Smooth muscle cell (in vitro differentiated cells): ENCODE results near the gene HELZ. TPM values are rescaled to one million over a fixed set of nuclear protein-coding genes. Genes with fewer than 3 reads are reported as not detected.

ENCODE experiments used
- DNase-seq: peaks from one replicate; lab custom pipeline; 2025; ENCODE audit not compliant: unreplicated experiment; lab: John Stamatoyannopoulos, UW
- H2AFZ ChIP-seq: fragments of 200-600 bp; sonication (generic); 2 replicates; pipeline ENCODE4 v1.6.0; 2016; ENCODE audit warnings: antibody characterized with exemption, low read depth, mild to moderate bottlenecking
- H3F3A ChIP-seq: fragments of 200-600 bp; sonication (generic); 2 replicates; pipeline ENCODE4 v1.6.0; 2017; ENCODE audit warnings: antibody characterized with exemption, low read depth
- H3K27ac ChIP-seq: fragments of 200-600 bp; sonication (generic); 2 replicates; pipeline ENCODE4 v1.5.1; 2016; ENCODE audit warnings: low read depth, mild to moderate bottlenecking
- H3K27me3 ChIP-seq: fragments of 200-600 bp; sonication (generic); 2 replicates; pipeline ENCODE4 v1.6.1; 2016; ENCODE audit warnings: low read depth, mild to moderate bottlenecking
- H3K36me3 ChIP-seq: fragments of 200-600 bp; sonication (generic); 2 replicates; pipeline ENCODE4 v1.5.1; 2016; ENCODE audit warnings: low read depth
- H3K4me1 ChIP-seq: fragments of 200-600 bp; sonication (generic); 2 replicates; pipeline ENCODE4 v1.5.1; 2016; ENCODE audit warnings: low read depth
- H3K4me2 ChIP-seq: fragments of 200-600 bp; sonication (generic); 2 replicates; pipeline ENCODE4 v1.6.0; 2016; ENCODE audit warnings: mild to moderate bottlenecking
- H3K4me3 ChIP-seq: fragments of 200-600 bp; sonication (generic); 2 replicates; pipeline ENCODE4 v1.5.1; 2016; ENCODE audit warnings: mild to moderate bottlenecking
- H3K79me2 ChIP-seq: fragments of 200-600 bp; sonication (generic); 2 replicates; pipeline ENCODE4 v1.6.0; 2016; ENCODE audit warnings: low read depth, mild to moderate bottlenecking
- H3K9ac ChIP-seq: fragments of 200-600 bp; sonication (generic); 2 replicates; pipeline ENCODE4 v1.6.0; 2016; ENCODE audit warnings: low read depth
- H3K9me3 ChIP-seq: fragments of 200-600 bp; sonication (generic); replicated peaks from 2 replicates; pipeline ENCODE4 v1.5.1; 2016; ENCODE audit warnings: low read depth
- H4K20me1 ChIP-seq: fragments of 200-600 bp; sonication (generic); 2 replicates; pipeline ENCODE4 v1.6.0; 2016; ENCODE audit warnings: low read depth
- CTCF ChIP-seq: fragments of 200-600 bp; sonication (generic); IDR thresholded peaks from 2 replicates; pipeline ENCODE4 v1.5.1; 2017; ENCODE audit warnings: borderline replicate concordance, mild to moderate bottlenecking, antibody characterized with exemption; ENCODE audit not compliant: insufficient read depth, poor library complexity, severe bottlenecking
- WGBS: methylation state at CpG from one replicate; pipeline ENCODE4 v1.1.7; 2016; ENCODE audit warnings: low lambda C conversion rate; 5-methylcytosine and 5-hydroxymethylcytosine counted together
- polyA plus RNA-seq: library from polyadenylated mRNA; unstranded; fragments of >200 nt; fragmentation: Nextera tagmentation; extraction: Ambion mirVana; gene quantifications from 2 replicates; pipeline ENCODE4 v1.2.1, GENCODE V29; 2016
- total RNA-seq: library from RNA; depleted of rRNA; stranded (reverse); fragments of >200 nt; gene quantifications from 2 replicates; pipeline ENCODE4 v1.2.3, GENCODE V29; 2014

The HELZ gene
- total and polyA plus RNA-seq, 2 experiments from 2014 or later = 18.8 to 34.4 TPM

DNA sequence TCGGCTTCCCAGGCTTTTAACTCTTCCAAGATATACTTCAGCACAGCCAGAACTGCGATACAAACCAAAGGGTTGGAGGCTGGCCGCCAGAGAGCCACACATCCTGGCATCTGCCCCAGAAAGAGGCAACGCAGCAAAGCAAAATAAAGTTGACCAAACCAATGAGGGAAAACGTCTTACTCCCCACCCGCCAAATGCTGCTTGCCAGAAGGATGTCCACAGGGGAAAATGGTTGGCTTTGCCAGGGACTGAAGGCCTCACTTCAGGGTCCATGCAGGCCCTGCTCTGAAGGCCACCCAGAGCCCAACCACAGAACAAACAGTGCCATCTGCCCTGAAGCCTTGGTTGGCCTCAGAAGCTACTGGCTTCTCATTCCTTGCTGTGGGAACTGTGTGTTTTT is 185.6 kb downstream of the HELZ start:
- no peak overlapping the region for H3K4me3 ChIP-seq
- no peak overlapping the region for H3K9ac ChIP-seq
- no peak for DNase-seq
- no peaks in the 10 kb centered on the region for H4K20me1 ChIP-seq
- no peak for TF ChIP-seq CTCF
- no peaks in the 10 kb centered on the region for H3F3A ChIP-seq
- H3K4me2 ChIP-seq = no peak overlapping the region
- no peak overlapping the region for H3K27ac ChIP-seq
- 93% methylated on average over 6 of the region's 6 CpGs for WGBS
- H3K4me1 ChIP-seq = no peaks in the 10 kb centered on the region
- H3K79me2 ChIP-seq = no peaks in the 10 kb centered on the region
- H3K27me3 ChIP-seq = no peaks in the 10 kb centered on the region
- H3K36me3 ChIP-seq = no peaks in the 10 kb centered on the region
- H3K9me3 ChIP-seq = no peaks in the 10 kb centered on the region
- no peak overlapping the region for H2AFZ ChIP-seq

GRCh38 chr17:67058036-67058435 is 187.0 kb downstream of the HELZ start:
- no peaks in the 10 kb centered on the region for H3K4me1 ChIP-seq
- no peaks in the 10 kb centered on the region for H3K79me2 ChIP-seq
- no peaks in the 10 kb centered on the region for H3K27me3 ChIP-seq
- WGBS = 96% methylated on average over 8 of the region's 8 CpGs
- H3K9ac ChIP-seq = no peak overlapping the region
- no peaks in the 10 kb centered on the region for H3K36me3 ChIP-seq
- no peak for TF ChIP-seq CTCF
- no peak overlapping the region for H2AFZ ChIP-seq
- H3F3A ChIP-seq = no peaks in the 10 kb centered on the region
- no peaks in the 10 kb centered on the region for H4K20me1 ChIP-seq
- H3K9me3 ChIP-seq = no peaks in the 10 kb centered on the region
- H3K4me3 ChIP-seq = no peak overlapping the region
- H3K27ac ChIP-seq = no peak overlapping the region
- H3K4me2 ChIP-seq = no peak overlapping the region
- DNase-seq = no peak

DNA sequence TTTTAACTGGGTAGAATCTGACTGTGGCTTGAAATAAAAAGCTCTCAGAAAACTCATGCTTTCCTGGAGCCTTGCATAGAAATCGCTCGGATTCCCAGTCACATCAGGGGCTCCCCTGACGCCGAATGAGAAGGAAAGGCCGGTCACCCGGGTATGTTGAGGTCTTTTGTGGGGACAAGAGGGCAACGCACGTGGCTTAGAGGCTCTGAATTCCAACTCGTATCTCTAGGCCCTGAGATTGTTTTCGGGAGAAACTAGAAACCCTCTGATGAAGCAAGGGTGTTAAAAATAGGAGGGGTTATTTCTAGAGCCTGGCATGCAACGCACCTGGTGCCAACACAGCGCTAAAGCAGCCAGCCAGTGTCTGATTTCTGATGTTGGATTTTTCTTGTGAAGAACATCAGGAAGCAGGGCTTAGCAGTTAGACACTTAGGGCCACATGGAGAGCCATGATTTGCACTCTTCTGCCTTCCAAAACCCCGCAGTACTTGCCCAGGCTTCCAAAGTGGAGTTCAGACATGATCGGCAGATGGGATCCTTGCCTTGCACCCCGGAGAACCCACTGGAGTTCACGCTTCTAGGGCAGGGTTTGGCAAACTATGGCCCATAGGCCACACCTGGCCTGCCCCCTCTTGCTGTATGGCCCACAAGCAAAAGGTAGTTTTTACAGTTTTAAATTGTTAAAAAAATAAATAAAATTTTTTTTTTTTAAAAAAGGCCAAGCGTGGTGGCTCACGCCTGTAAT is 188.1 kb downstream of the HELZ start:
- TF ChIP-seq CTCF = no peak

More for the DNA sequence above, 188.1 kb downstream of the HELZ start:
- WGBS = 94% methylated on average over 18 of the region's 18 CpGs
- H3K9ac ChIP-seq = no peak overlapping the region
- H3K79me2 ChIP-seq = no peaks in the 10 kb centered on the region
- no peak for DNase-seq
- no peak overlapping the region for H3K4me3 ChIP-seq
- H3K36me3 ChIP-seq = no peaks in the 10 kb centered on the region
- no peaks in the 10 kb centered on the region for H3F3A ChIP-seq
- no peaks in the 10 kb centered on the region for H3K27me3 ChIP-seq
- H3K4me2 ChIP-seq = no peak overlapping the region
- no peaks in the 10 kb centered on the region for H3K4me1 ChIP-seq
- no peaks in the 10 kb centered on the region for H3K9me3 ChIP-seq
- no peak overlapping the region for H3K27ac ChIP-seq
- no peak overlapping the region for H2AFZ ChIP-seq
- no peaks in the 10 kb centered on the region for H4K20me1 ChIP-seq
